Astrocyte (in vitro differentiated cells and primary cell): ENCODE data around the gene MCF2L2.

Experiments used
- EZH2 ChIP-seq: IDR thresholded peaks from 2 replicates; pipeline ENCODE4 v1.6.1; 2012; ENCODE audit warnings: mild to moderate bottlenecking, low read length, inconsistent platforms; ENCODE audit not compliant: insufficient read depth
- TF ChIP-seq, protein P1 (sequence below): IDR thresholded peaks from 2 replicates; pipeline ENCODE4 v1.5.1; 2011; ENCODE audit warnings: low read depth, mild to moderate bottlenecking, inconsistent platforms, low read length, moderate library complexity; ENCODE audit not compliant: insufficient read depth

- no peak for TF ChIP-seq EZH2
- TF ChIP-seq, protein P1, sequence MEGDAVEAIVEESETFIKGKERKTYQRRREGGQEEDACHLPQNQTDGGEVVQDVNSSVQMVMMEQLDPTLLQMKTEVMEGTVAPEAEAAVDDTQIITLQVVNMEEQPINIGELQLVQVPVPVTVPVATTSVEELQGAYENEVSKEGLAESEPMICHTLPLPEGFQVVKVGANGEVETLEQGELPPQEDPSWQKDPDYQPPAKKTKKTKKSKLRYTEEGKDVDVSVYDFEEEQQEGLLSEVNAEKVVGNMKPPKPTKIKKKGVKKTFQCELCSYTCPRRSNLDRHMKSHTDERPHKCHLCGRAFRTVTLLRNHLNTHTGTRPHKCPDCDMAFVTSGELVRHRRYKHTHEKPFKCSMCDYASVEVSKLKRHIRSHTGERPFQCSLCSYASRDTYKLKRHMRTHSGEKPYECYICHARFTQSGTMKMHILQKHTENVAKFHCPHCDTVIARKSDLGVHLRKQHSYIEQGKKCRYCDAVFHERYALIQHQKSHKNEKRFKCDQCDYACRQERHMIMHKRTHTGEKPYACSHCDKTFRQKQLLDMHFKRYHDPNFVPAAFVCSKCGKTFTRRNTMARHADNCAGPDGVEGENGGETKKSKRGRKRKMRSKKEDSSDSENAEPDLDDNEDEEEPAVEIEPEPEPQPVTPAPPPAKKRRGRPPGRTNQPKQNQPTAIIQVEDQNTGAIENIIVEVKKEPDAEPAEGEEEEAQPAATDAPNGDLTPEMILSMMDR, result no peak
Measured at GRCh38 chr3:183181606-183182005, 246.8 kb downstream of the MCF2L2 start.
